GM10266 (cell line): ENCODE data around the gene IGFN1.

Experiments
- DNase-seq: peaks from one replicate; pipeline ENCODE4 v3.0.0; 2012; ENCODE audit errors: extremely low spot score
- TF ChIP-seq, protein P1 (sequence below): IDR thresholded peaks from 2 replicates; pipeline ENCODE4 v1.5.1; 2012; ENCODE audit warnings: mild to moderate bottlenecking, low read depth; ENCODE audit not compliant: control insufficient read depth, insufficient read depth; ENCODE audit errors: missing control alignments

The IGFN1 gene

DNA sequence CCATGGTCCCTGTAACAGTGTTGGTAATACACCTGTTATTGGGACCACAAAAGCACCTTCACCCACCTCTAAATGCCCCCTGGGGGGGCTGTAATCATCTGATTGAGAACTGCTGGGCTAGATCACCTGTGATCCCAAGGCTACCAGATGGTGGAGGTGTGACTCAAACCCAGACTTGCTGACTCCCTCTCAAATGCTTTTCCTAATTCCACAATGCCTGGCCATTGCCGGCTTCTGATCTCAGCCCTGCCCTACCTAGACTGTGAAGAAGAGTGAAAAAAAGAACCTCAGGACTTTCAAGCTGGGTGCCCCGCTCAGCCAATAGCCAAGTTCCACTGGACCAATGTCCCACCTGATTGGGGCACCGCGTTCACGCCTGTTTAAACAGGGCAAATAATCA is 45.9 kb upstream of the IGFN1 start:
- TF ChIP-seq, protein P1, sequence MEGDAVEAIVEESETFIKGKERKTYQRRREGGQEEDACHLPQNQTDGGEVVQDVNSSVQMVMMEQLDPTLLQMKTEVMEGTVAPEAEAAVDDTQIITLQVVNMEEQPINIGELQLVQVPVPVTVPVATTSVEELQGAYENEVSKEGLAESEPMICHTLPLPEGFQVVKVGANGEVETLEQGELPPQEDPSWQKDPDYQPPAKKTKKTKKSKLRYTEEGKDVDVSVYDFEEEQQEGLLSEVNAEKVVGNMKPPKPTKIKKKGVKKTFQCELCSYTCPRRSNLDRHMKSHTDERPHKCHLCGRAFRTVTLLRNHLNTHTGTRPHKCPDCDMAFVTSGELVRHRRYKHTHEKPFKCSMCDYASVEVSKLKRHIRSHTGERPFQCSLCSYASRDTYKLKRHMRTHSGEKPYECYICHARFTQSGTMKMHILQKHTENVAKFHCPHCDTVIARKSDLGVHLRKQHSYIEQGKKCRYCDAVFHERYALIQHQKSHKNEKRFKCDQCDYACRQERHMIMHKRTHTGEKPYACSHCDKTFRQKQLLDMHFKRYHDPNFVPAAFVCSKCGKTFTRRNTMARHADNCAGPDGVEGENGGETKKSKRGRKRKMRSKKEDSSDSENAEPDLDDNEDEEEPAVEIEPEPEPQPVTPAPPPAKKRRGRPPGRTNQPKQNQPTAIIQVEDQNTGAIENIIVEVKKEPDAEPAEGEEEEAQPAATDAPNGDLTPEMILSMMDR, result no peak
- DNase-seq, result no peak

DNA sequence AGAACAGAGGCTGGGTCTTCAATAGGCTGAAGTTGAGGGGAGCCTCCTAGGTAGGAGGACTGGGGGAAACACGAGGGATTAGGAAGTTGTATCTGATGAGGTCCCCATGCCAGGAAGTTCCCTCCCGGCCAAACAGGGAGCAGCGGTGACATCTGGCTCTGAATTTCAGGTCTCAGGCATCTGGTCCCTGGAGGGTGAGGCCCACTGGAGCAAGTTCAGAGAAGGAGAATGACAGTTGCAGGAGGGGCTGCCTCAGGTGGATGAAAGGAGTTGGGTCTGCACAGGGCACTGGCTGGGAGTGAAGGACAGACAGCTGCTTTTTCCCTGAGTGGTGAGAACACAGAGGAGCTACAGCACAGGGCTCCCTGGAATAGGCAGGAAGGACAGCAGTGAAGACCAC is 45.5 kb upstream of the IGFN1 start:
- TF ChIP-seq, protein P1, result no peak
- DNase-seq, result no peak

GRCh38 chr1:201145816-201146215 is 44.8 kb upstream of the IGFN1 start:
- DNase-seq, result no peak
- TF ChIP-seq, protein P1, result no peak

- TF ChIP-seq, protein P1, result no peak
- no peak for DNase-seq
Measured at GRCh38 chr1:201146626-201147390, 43.8 kb upstream of the IGFN1 start.

DNA sequence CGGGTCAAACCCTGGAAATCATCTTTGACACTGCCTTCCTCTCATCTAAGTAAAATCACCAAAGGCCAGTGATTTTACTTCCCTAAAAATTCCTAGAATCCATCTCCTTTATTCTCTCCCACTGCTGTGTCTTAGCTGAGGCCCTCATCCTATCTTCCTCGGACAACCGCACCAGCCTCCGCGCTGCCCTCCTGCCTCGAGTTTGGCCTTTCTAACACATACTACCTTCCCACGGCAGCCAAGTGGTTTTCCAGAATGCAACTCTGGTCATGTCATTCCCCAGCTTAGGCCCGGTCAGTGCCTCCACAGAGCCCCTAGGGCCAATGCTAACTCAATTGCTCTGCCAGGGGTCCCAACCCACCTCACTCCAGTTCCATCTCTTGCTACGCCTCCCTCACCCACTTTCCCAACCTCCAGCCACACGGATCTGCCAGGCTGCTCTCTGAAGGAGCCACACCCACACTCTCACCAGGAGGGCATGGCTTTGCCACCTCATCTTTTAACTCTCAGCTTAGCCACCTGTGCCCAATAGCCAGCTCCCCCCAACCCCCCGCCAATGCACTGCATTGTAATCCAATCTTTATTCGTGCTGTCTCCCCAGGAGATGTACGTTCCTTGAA is 43.1 kb upstream of the IGFN1 start:
- TF ChIP-seq, protein P1, result no peak
- DNase-seq, result no peak

- peak; percentile 66 for DNase-seq
- TF ChIP-seq, protein P1, result peak; percentile 54
Measured at GRCh38 chr1:201149400-201149799, 41.2 kb upstream of the IGFN1 start.
